Activated CD4-positive, alpha-beta T cell treated with anti-CD3 and anti-CD28 coated beads, Interleukin-2, amount 50 U/mL, for 1 hour (primary cell): ENCODE results near the gene CAMK2G.
"Not testable (repeated sequence)": the region's sequence is repeated elsewhere in the genome, so short reads cannot be mapped to it uniquely, and the experiment has no call there.

ENCODE experiments used
- DNase-seq: peaks from one replicate; pipeline ENCODE4 v3.0.0-alpha.2; 2020

Gene CAMK2G

GRCh38 chr10:73901261-73901660 is 26.9 kb upstream of the CAMK2G start:
- DNase-seq: no peak

DNA sequence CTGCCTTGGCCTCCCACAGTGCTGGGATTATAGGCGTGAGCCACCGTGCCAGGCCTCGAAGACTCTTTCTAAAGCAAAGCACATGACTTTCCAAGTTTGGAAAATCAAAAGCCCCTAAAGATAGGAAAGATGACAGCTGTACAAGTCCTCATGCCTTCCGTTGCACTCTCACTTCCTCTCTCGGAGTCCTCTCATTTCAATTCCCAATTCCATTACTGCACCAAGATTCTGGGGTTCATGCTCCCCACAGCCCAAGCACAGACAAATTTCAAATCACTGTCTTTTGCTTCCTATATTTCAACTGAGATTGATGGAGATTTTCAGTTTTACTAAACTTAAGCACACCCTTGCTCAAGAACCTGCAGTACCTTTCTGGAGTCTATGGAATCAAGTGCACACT is 25.7 kb upstream of the CAMK2G start:
- DNase-seq: no peak

- DNase-seq: no peak
Measured at GRCh38 chr10:73899423-73899822, 25.1 kb upstream of the CAMK2G start.

DNA sequence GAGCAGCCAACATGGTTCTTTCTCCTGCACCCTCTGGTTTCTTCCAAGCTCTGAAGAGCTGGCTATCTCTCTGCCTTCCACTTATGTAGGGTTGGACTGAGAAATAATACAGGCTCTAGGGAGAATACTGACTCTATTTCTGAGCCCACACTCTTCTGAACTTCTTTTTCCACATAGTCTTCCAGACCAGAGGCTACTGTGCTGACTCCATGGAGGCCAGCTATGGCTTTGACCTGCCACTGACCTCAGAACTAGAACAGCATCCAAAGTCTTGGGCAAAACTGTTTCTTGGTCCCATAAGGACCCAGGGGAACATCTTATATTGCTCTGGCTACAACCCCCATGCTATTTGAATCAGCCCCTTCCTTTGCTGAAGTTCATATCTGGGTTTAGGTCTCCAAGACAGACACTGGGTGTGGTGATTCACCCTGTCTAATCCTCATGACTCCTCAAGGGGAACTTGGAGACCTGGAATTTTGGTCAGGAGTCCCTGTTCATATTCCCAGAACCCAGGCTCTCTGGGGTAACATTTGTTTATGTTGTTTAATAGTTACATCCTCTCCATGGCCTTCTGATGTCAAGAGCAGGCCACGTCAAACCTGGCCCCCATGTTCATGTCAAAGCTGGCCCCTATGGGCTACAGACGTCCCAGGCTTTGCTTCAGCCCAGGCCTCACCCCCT is 24.5 kb upstream of the CAMK2G start:
- no peak for DNase-seq

GRCh38 chr10:73897693-73898092 is 23.3 kb upstream of the CAMK2G start:
- no peak for DNase-seq

GRCh38 chr10:73895381-73895780 is 21.0 kb upstream of the CAMK2G start:
- DNase-seq: not testable (repeated sequence)

GRCh38 chr10:73894245-73894971 is 20.1 kb upstream of the CAMK2G start:
- DNase-seq: no peak

- DNase-seq: no peak
Measured at GRCh38 chr10:73893426-73893825, 19.1 kb upstream of the CAMK2G start.

DNA sequence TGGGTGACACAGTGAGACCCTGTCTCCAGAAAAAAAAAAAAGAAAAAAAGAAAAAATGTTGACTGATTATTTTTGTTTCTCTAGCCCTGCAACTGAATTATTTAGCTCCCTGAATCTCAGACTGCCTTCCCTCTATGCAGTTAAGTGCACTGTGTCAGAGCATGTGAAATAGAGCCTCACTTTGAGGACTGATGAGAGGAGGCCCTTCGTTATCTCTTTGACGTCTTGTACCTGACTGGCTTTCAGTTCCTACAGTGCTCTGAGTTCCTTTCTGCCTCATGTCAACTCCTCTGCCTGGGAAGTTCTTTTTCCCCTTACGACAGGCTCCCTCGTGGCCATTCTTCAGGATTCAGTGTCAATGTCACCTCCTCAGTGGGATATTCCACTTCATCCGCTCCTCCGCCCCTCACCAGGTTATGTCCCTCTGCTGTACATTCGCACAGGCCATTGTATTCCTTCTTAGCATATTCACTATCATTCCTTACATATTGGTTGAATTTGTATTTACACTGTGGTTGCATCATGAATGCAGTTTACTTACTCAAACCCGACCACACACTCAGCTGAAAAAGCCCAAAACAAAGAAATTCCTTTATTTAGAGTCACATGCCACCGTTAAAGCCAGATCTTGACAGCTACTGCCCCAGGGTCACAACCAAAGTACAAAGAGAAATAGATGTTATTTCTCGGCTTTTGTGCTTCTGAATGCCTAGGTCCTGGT is 18.1 kb upstream of the CAMK2G start:
- no peak for DNase-seq

GRCh38 chr10:73891540-73891939 is 17.2 kb upstream of the CAMK2G start:
- no peak for DNase-seq

GRCh38 chr10:73890830-73891229 is 16.5 kb upstream of the CAMK2G start:
- not testable (repeated sequence) for DNase-seq

DNA sequence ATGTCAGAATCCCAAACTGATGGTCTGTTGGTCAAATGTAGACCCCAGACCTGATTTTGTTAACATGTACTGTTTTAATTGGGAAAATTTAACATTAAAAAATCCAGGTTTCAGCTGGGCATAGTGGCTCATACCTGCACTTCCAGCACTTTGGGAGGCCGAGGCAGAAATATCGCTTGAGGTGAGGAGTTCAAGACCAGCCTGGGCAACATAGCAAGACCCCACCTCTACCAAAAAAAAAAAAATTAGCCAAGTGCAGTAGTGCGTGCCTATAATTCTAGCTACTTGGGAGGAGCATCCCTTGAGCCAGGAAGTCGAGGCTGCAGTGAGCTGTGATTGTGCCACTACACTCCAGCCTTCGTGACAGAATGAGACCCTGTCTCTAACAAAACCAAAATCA is 15.9 kb upstream of the CAMK2G start:
- DNase-seq: no peak

- not testable (repeated sequence) for DNase-seq
Measured at GRCh38 chr10:73889416-73889815, 15.1 kb upstream of the CAMK2G start.

DNA sequence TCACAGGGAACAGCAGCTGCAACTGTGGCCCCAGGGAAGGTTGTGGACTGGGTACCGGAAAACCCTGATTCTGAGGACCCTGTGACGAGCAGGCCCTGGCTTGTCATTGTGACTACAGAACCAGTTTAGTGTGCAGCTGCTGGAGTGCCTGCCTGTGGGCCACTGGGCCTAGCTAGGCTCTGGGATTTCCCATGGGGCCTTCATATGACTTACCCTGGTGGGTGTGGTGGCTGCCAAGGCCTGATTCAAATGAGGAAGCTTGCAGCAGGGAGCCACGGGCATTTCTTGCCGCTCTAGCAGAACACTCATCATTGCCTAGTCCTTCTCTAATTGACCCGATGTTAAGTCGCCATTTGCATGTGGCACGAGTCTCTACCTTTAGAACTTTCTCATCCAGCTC is 14.7 kb upstream of the CAMK2G start:
- no peak for DNase-seq

- no peak for DNase-seq
Measured at GRCh38 chr10:73888514-73888913, 14.2 kb upstream of the CAMK2G start.

- DNase-seq: no peak
Measured at GRCh38 chr10:73887294-73888039, 13.1 kb upstream of the CAMK2G start.

- no peak for DNase-seq
Measured at GRCh38 chr10:73886661-73887293, 12.4 kb upstream of the CAMK2G start.

GRCh38 chr10:73886085-73886529 is 11.8 kb upstream of the CAMK2G start:
- DNase-seq: peak; percentile 57

- no peak for DNase-seq
Measured at GRCh38 chr10:73884017-73884416, 9.7 kb upstream of the CAMK2G start.

GRCh38 chr10:73881221-73881919 is 7.0 kb upstream of the CAMK2G start:
- no peak for DNase-seq

GRCh38 chr10:73879296-73880173 is 5.2 kb upstream of the CAMK2G start:
- DNase-seq: peak; percentile 96
